ENCODE measurements around the gene MICB.

GRCh38 chr6:31465185-31465536 lies 32.8 kb upstream of the MICB start:
- TF ChIP-seq TAF1 (IDR thresholded peaks at IDR 0.05; ENCODE audit: borderline replicate concordance, low read depth, low read length) (no peak), POLR2A (IDR thresholded peaks at IDR 0.05; ENCODE audit: low read depth, low read length) (peak; percentile 63; the same call in 1 of the 2 replicates)

All from GM12892 (cell line).